Suprapubic skin (tissue), 4 donors: Measurements from ENCODE around the gene MSANTD2.

Experiments used
- EP300 ChIP-seq: sonication (generic); formaldehyde crosslinking; IDR thresholded peaks from one replicate; pipeline ENCODE4 v1.6.1; 2017; ENCODE audit warnings: antibody characterized with exemption
- POLR2A ChIP-seq, 2 donors: fragments of 450-650 bp; IDR thresholded peaks; one replicate each; pipeline ENCODE4 v1.6.1; 2017; ENCODE audit warnings: antibody characterized with exemption in 2 of 2, mild to moderate bottlenecking in 2 of 2, moderate library complexity in 2 of 2
- POLR2AphosphoS5 ChIP-seq, 3 donors: sonication (generic); formaldehyde crosslinking; IDR thresholded peaks; one replicate each; pipeline ENCODE4 v1.6.1; 2017; ENCODE audit warnings: antibody characterized with exemption in 3 of 3
- TF ChIP-seq, protein P1 (sequence below), 2 donors: fragments of 200-600 bp in 1 of 2; fragments of 450-650 bp in 1 of 2; sonication (generic) in 1 of 2; IDR thresholded peaks; one replicate each; pipeline ENCODE4 v1.5.1; 2016 to 2019; ENCODE audit warnings: antibody characterized with exemption in 2 of 2, mild to moderate bottlenecking in 1 of 2, moderate library complexity in 1 of 2

DNA sequence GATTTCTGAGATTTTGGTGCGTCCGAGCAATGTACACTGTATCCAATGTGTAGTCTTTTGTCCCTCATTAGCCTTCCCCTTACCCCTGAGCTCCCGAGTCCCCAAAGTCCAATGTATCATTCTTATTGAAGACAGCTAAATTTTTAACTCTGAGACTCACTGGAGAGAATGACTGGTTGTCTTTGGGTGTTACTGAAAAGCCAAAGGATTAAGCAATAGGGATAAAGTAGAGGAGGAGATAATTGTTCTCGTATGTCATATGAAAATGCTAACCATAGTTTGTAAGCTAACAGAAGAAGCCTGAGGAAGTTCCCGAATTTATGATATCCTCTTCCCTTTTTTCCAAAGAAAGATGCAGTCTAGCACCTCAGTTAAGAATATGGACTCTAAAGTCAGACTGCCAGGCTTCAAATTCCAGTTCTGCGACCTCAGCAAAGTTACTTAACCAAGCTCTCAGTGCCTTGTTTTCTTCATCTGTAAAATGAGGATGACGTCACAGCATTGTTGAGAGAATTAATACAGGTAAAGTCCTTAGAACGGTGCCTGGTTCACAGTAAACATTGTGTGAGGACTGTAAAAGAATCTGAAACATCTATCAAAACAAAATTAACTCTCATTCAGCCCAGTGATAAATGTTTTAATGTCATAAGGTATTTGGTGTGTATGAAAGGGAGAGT, 1.6 kb upstream of the MSANTD2 start:
- TF ChIP-seq, protein P1, sequence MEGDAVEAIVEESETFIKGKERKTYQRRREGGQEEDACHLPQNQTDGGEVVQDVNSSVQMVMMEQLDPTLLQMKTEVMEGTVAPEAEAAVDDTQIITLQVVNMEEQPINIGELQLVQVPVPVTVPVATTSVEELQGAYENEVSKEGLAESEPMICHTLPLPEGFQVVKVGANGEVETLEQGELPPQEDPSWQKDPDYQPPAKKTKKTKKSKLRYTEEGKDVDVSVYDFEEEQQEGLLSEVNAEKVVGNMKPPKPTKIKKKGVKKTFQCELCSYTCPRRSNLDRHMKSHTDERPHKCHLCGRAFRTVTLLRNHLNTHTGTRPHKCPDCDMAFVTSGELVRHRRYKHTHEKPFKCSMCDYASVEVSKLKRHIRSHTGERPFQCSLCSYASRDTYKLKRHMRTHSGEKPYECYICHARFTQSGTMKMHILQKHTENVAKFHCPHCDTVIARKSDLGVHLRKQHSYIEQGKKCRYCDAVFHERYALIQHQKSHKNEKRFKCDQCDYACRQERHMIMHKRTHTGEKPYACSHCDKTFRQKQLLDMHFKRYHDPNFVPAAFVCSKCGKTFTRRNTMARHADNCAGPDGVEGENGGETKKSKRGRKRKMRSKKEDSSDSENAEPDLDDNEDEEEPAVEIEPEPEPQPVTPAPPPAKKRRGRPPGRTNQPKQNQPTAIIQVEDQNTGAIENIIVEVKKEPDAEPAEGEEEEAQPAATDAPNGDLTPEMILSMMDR (IDR thresholded peaks at IDR 0.05), result no peak
- TF ChIP-seq POLR2AphosphoS5 (IDR thresholded peaks at IDR 0.05), result no peak
- no peak for TF ChIP-seq POLR2A (IDR thresholded peaks at IDR 0.05)
- no peak for TF ChIP-seq EP300
